Measurements from ENCODE around the gene THUMPD3.
A peak's percentile ranks its signal among the peaks of the same experiment; 100 is the strongest.

THUMPD3 gene

DNA sequence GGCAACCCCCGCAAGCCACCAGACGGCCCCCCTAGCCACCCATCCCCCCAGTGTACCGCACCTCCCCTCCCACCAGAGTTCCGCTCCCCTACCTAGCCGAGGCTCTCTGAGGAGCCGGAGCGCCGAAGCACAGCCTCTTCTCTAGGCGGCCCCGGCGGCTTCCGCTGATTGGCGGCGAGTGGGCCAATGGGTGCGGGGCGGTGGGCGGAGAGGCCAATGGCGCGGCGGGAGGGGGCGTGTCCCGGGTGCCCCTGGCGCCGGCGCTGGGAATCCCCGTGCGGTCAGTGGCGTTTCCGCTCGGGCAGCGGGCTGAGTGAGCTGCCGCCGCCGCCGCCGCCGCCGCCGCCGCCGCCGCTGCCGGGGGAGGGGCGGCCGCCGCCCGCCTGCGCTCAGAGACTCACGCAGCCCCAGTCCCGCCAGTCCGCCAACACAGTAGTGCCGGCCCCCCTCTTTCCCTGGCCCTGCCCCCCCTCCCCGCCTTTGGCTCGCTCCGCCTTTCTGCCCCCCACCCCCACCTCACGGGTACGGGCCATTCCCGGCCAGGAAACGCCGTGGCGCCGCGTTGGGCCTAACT is 34.6 kb downstream of the THUMPD3 start, which contains the start of gene SETD5:
Gene SETD5 (plus strand): TSS at position 284 of the 574 bp plus-strand sequence. CDS start 31,324 bp downstream, outside the sequence.
- peak; percentile 99 for DNase-seq (ENCODE audit: low read depth in 2 of 2)

DNA sequence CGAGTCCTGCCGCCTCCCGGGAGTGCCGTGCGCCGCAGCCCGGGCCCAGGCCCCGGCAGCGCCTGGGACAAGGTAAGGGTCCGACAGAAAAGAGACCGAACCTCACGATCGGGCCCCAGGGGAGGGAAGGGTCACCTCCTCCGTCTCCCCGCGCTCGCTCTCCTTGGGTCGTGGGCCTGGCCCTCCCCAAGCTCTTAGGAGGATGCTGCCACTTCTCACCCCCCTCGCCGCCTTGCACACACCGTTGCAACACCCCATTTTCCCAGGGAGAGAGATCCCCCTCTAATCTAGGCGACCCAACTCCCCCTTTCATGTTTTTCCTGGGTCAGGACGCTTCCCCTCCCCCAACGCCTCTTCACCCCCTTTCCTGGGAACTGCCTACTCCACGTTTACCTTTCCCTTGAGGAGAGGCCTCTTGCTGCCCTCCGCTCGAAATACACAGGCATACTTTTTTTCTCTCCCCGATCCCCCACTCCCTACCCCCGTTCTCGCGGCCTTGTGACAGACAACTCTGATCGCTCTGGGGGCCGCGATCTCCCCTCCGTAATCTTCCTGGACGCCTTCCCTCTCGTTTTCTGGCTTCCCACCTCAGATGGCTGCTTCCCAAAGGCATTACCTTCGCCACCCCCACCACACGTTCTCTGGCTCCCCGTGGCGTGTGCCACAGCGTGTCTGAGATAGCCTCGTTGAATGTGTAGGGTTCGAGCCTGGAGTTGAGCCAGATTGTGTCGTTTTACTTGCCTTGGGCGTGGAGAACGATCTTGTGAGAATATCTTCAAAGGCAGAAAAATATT is 35.2 kb downstream of the THUMPD3 start:
- peak in 1 of 2 donors; percentile 11 for DNase-seq (ENCODE audit: low read depth in 2 of 2)

DNA sequence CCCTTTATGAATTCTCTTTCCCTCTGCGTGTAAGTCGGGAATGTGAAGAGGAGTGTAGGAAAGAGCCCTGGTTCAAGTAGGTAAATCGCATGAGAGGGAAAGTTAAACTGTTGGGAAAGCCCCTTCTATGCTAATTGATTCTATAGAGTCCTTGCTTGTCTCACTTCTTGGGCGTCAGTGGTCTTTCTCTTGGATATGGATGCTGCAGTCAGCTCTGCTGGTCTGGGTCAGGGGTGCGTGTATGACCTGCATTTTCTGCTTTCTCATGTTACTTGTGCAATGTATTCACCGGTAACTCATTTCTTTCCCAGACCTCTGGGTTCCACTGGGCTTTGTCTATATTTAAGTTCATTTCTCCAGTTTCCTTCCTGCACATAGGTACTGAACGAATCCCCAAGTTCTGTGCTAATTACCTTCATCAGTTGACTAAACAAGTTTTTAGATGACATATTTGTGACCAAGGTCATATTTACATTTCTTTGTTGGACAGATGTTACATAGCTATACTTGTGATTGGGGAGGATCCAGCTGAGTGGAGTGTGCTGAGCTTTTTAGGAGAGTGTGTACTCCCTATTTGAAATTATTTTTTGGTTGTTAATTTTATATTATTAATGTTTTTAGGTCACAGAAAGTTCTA is 36.0 kb downstream of the THUMPD3 start:
- DNase-seq (ENCODE audit: low read depth in 2 of 2), result peak in 1 of 2 donors; percentile 18

DNA sequence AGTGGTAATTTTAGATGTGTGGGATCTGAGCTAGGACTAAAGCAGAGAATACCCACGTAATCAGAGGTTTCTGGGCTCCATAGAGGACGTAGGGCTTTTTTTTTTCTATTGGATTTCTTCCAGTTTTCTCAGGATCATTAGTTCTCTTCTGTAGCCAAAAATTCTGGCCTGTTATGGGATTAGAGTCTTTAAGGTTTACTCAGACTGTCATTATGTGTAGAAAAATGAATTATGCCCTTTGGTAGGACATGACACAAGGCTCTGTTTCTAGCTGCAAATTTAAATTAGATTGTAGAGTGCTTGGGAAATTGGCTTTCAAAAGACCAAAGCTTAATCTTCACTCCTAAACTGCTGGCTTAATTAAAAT is 36.5 kb downstream of the THUMPD3 start:
- no peak for DNase-seq (ENCODE audit: low read depth in 2 of 2)

DNA sequence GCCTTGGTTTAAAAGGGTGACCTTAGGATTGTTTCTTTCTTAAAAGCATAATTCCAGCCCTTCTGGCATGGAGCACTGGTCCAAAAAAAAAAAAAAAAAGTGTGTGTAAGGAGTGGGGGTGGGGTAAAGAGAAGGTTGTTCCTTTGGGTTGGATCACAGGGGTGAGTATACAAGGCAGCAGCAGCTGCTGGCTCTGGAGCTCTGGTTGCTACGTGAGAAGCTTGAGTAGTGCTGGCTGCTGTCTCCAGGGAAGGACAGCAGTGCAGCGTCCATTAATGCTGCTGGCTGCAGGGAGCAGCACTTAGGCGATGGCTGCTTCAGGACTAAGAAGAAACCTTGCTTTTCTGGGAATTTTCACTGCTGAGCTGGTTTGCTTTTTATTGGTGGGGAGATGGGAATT is 36.9 kb downstream of the THUMPD3 start:
- DNase-seq (ENCODE audit: low read depth in 2 of 2), result no peak

DNA sequence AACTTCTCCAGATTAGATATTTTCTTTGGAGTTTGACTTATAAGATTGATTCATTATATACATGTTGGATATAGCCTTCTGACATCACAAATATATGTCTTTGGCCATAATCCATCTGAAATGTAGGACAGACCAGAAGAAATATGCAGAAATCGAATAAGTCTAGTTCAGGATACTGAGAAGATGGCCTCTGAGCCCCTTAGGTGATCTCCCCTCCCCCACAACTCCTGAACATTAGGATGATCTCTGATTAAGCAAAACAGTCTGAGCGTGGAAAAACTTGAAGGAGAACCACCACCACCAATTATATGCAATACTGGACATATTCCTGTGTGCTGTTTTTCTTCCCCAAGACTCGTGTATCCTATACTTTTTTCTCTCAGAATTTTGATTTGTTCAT is 37.8 kb downstream of the THUMPD3 start:
- DNase-seq (ENCODE audit: low read depth in 2 of 2), result no peak

DNA sequence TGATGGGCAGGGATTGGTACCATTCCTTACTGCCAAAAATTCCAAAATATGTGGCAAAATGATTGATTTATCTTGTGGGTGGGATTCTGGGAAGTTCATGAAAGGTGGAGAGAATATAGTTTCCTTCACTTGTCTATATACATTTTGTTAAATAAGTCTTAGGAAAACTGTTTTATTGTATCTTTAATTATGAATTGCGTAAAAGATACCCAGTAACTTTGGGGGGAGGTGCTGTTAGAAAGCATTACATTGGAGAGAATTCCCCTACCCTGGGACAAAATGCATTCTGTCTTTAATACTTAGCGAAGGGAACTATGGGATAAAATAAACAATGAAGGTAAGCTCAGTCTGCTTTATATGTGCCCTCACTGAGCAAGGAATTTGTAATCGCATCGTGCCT is 39.1 kb downstream of the THUMPD3 start:
- no peak for DNase-seq (ENCODE audit: low read depth in 2 of 2)

DNA sequence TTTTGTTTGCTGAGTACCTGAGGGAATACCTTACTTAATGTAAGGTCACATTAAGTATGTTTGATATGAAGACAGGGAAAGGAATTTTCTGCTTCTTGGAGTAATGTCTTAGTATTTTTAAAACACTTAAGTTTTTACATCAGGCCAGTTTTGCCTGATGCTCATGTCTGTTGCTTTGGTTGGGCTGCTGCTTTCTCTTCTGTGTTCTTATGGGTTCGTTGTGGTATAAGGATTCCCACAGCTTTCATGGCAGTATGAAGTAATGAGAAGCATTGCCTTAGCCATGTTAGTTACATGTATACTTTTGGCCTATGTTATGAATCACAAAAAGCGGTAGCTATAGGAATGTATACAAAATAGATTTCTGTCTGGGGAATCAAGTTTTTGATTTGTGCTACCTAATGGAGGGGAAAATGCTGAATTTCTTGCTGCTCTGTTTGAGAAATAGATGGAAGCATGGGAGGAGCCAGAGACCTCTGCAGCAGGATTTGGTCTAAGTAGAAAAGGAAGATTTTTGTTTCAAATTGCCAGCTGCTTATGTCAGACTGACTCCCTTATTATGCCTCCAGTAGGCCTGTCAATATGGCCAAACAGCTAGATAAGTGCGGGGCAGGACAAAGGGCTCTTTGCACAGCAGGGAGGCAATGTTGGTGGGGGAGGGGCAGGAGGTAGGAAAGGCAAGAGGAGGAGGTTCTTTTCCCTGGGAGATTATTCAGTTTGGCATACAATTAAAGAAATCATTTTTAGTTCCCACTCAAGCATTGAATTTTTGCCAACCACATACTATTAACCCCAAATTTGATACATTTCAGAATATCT is 39.8 kb downstream of the THUMPD3 start:
- DNase-seq (ENCODE audit: low read depth in 2 of 2), result no peak

DNA sequence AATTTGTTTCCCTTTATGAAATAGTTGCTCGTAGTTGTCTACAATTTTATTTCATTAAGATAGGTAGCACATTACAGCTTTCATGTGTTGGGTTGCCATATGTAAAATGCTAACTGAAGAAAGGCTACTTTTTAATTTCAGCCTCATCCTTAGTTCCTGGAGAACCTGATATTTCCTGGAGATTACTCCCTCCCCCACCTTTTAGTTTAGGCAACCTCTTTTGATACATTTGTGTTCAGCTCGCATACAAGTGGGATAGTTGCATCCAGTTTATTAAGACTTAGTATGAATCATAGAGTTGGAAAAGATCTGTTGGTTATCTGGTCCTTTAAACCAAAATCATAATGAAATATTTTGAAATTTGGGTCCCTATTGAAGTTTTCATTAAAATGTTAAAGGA is 40.6 kb downstream of the THUMPD3 start:
- DNase-seq (ENCODE audit: low read depth in 2 of 2), result no peak

DNA sequence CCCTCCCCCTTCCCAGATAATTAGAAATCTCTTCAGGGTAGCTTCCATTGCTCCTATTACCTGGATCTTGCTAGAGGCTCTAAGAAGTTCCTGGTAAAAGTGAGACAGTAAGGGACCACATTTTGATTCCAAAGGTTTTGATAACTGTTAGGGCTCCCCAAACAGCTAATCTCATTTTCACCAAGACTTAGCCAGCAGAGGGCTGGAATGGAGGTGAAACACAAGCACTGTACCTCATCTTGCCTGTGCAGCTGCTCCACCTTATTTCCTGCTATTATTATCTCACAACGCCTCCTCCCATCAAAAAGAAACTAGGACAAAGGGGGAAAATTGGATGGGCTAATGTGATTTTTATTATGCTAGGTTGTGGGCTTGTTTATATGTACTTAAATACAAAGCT is 41.8 kb downstream of the THUMPD3 start:
- DNase-seq (ENCODE audit: low read depth in 2 of 2), result no peak

DNA sequence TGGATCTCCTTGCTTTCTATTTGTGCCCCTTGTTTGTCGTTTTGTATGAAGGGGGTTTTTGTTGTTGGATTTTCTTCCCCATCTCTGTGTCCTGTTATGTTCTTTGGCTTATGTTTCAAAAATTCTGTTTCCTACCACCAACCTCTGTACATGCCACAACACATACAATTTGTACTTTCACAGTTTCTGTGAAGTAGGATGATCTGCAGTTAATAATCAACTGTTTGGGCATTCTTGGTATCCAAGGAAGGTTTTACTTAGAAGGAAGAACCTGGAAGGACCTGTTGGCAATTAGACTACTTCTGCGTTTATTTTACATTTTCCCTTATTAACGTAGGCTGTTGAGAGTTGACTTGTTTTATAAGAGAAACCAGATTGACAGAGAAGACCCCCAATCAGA is 42.9 kb downstream of the THUMPD3 start:
- DNase-seq (ENCODE audit: low read depth in 2 of 2), result no peak

DNA sequence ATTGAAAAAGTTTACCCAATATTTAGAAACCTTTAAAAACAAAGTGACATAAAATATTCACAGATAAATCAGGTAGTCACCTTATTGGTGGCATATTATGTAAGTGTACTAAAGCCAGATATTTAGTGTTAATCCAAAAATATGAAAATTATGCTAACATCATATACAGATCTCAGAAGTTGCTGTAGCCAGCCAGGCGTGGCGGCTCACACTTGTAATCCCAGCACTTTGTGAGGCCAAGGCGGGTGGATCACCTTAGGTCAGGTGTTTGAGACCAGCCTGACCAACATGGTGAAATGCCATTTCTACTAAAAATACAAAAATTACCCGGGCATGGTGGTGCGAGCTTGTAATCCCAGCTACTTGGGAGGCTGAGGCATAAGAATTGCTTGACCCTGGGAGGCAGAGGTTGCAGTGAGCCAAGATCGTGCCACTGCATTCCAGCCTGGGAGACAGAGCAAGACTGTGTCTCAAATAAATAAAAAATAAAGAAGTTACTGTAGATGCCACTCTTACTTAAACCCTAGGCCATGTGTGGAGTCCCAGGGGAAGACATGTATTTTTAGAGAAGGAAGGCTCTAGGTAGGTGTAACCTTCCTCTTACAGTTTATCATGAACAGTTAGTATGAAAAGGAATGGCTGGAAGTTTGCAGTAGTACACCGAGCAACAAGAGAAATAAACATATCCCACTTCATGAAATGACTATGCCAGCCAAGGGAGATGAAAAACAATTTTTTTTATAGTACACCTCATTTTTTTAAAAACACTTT is 44.2 kb downstream of the THUMPD3 start:
- DNase-seq (ENCODE audit: low read depth in 2 of 2), result no peak

DNA sequence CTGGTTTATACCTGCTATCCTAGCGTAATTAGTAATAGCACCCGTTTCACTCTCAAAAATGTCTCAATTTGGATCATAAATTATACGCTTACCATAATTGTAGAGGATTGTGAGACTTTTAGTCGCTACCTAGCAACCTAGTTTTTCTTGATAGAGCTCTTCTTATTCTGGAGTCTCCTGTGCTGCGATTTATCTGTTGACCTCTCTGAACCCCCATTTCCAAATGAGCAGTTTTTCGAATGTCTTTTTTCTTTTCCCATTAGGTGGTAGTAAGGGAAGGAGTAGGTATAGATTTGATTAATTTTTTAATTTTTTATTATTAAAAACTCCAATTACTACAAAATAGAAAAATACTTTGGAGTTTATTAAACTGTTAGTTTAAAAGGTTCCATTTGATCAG is 45.2 kb downstream of the THUMPD3 start:
- DNase-seq (ENCODE audit: low read depth in 2 of 2), result no peak

DNA sequence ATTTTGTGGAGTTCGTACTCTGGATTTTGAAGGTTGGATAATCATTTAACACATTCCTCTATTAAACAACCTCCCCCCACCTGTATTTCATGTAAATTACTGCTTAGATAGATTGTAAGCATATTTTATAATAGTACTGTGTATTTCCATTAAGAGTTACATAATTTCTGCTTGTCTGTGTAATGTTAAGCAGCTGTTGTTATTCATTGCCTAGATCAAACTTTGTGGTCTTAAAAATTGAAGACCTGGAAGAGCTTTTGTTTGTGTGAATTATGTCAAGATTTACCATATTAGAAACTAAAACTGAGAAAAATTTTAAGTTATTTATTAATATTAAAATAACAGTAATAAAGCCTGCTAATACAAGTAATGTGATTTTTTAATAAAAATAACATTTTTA is 45.7 kb downstream of the THUMPD3 start:
- DNase-seq (ENCODE audit: low read depth in 2 of 2), result no peak

DNA sequence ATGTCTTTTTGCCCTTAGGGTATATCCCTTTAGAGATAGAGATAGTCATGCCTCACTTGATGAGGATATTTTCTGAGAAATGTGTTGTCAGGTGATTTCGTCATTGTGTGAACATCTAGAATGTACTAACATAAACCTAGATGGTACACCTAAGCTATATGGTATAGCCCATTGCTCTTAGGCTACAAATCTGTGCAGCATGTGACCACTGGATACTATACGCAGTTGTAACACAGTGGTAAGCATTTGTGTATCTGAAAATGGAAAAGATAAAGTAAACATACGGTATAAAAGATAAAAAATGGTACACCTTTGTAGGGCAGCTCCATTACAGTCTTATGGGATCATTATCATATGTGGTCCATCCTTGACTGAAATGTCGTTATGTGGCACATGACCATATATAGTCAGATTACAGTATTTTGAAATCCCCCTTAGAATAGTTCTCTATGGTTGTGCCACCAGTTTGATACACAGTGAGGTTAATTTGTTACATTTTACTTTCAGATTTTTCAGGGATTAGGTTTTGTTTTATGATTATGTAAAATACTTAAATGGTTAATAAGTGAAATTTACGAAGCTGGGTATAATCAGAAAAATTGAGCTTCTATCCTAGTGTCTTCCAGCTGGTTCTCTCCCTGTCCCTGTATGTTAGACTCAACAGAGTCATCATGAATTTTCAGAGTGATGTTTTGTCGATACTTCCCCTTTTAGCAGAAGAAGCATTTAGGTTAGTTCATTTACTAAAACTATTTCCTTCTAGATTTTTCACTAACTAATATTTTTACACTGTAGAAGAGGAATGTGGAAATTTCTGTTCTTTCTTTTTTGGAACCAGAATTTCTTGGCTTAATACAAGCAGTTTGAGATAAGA is 47.4 kb downstream of the THUMPD3 start:
- no peak for DNase-seq (ENCODE audit: low read depth in 2 of 2)

DNA sequence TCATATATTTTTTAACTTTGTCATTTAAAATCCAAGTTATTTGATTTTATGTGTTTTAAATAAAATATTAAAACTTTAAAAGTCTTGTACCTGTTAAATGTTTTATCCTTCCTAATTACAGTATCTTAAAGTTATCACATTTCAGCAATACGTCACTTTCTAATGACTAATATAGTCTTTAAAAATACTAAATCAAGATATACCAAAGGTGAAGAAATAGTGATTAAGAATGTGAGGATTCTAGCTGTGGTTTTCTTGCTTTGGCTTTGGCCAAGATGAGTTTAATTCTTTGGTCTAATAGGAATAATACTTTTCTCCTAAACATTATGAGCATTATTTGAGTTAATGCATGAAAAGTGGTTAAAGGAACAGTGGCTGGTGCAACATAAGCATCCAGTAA is 48.4 kb downstream of the THUMPD3 start:
- DNase-seq (ENCODE audit: low read depth in 2 of 2), result no peak

DNA sequence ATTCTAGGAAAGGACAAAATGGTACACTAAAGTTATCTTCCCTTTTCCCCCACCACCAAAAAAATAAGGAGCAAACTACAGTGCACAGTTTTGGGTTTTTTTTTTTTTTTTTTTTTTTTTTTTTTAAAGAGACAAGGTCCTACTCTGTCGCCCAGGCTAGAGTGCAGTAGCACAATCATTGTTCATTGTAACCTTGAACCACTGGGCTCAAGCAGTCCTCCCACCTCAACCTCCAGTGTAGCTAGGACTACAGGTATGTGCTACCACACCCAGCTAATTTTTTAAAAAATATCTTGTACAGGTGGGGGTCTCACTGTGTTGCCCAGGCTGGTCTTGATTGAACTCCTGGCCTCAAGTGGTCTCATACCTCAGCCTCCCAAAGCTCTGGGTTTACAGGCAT is 49.4 kb downstream of the THUMPD3 start:
- DNase-seq (ENCODE audit: low read depth in 2 of 2), result no peak

DNA sequence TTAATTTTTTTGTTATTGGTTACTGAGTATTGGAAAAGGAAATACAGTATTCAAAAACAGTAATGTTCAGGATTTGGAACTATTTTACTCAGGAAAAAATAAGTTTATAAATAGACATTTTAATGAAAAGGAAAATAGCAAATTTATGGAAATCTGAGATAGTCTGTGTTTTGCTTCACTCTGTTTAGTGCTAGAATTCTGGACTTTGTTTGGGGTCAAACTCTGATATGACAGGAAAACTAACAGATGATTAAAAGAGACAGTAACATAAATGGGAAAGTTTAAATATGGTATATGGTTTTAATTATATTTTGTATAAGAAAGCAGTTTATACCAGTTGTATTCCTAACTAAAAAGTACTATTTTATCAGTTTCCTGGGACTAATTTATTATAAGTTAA is 52.0 kb downstream of the THUMPD3 start:
- DNase-seq (ENCODE audit: low read depth in 2 of 2), result no peak

DNA sequence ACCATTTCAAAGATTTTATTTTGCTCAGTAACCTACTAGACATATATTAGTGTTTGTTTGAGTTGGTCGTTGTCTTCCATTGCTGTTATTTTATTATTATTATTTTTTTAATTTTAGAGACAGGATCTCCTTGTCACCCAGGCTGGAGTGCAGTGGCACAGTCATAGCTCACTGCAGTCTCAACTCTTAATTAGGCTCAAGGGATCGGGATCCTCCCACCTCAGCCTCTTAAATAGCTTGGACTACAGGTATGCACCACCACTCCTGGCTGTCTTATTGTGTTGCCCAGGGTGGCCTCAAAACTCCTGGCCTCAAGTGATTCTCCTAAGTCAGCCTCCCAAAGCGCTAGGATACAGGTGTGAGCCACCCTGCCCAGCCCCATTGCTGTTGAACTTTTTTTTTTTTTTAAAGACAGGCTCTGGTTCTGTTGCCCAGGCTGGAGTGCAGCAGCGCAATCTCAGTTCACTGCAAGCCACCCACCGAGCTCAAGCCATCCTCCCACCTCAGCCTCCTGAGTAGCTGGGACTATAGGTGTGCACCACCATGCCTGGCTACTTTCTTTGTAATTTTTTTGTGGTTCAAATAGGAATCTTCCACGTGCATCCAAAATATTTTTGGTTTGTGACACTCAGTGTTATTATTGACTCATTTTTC is 52.8 kb downstream of the THUMPD3 start:
- DNase-seq (ENCODE audit: low read depth in 2 of 2), result no peak

Measured in stimulated activated CD8-positive, alpha-beta memory T cell treated with anti-CD3 and anti-CD28 coated beads, Interleukin-15, amount 100 ng/mL, for 48 hours (primary cell).